ENCODE measurements around the gene SPNS2. TPM values are rescaled to one million over a fixed set of nuclear protein-coding genes. Genes with fewer than 3 reads are reported as not detected.

SPNS2 gene
- total RNA-seq, 1 donor from 2014 or later, result 12.2 TPM

DNA sequence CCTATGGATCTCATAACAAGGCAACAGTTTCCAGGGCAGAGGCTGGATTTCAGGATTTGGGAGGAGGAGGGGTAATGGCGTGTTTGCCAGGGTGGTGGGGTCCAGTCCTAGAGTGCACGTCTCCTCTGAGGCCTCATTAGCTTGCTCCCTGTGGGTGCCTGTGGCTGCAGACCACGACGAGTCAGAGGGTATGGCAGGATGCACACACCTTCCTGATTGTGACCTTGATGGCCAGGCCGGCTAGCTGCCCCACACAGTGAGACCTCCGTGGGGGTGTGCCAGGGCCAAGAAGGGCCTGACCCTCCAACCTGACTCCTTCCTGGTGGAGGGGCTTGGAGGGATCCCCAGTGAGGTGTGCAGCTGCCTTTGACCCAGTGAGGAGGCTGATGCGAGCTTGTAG is 81.6 kb downstream of the SPNS2 start:
- H3K27me3 Mint-ChIP-seq (ENCODE audit: low read depth), result no peaks in the 10 kb centered on the region
- H3K4me3 Mint-ChIP-seq, result no peak overlapping the region
- H3K36me3 Mint-ChIP-seq, result no peaks in the 10 kb centered on the region
- H3K9me3 Mint-ChIP-seq, result no peaks in the 10 kb centered on the region
- TF ChIP-seq, protein P1, sequence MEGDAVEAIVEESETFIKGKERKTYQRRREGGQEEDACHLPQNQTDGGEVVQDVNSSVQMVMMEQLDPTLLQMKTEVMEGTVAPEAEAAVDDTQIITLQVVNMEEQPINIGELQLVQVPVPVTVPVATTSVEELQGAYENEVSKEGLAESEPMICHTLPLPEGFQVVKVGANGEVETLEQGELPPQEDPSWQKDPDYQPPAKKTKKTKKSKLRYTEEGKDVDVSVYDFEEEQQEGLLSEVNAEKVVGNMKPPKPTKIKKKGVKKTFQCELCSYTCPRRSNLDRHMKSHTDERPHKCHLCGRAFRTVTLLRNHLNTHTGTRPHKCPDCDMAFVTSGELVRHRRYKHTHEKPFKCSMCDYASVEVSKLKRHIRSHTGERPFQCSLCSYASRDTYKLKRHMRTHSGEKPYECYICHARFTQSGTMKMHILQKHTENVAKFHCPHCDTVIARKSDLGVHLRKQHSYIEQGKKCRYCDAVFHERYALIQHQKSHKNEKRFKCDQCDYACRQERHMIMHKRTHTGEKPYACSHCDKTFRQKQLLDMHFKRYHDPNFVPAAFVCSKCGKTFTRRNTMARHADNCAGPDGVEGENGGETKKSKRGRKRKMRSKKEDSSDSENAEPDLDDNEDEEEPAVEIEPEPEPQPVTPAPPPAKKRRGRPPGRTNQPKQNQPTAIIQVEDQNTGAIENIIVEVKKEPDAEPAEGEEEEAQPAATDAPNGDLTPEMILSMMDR (IDR thresholded peaks at IDR 0.05; ENCODE audit: unreplicated experiment), result no peak
- peaks cover 69% of the 10 kb centered on the region for H3K4me1 Mint-ChIP-seq
- no peak for DNase-seq (ENCODE audit: low spot score in 2 of 2, unreplicated experiment in 2 of 2)
- H3K27ac Mint-ChIP-seq, result no peak overlapping the region

DNA sequence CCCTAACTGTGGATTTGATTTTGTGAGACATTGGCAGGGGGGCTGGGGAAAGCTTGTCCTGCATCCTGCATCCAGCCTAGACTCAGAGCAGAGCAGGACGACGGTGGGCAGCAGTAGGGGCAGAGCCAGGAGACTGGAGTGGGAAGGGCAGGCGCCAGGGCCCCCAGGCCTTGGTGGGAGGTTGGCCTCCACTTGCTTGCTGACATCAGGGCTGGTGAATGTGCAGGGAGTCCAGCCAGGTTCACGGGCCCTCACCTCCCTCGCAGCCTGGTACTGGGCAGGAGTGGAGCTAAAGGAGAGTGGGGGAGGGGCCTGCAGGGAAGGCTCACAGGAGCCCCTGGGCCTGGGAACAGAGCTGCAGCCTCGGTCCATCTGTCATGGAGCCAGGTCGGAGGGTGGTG is 83.4 kb downstream of the SPNS2 start:
- no peak for DNase-seq (ENCODE audit: low spot score in 2 of 2, unreplicated experiment in 2 of 2)
- peaks cover 72% of the 10 kb centered on the region for H3K4me1 Mint-ChIP-seq
- no peak overlapping the region for H3K27ac Mint-ChIP-seq
- no peaks in the 10 kb centered on the region for H3K9me3 Mint-ChIP-seq
- no peaks in the 10 kb centered on the region for H3K27me3 Mint-ChIP-seq (ENCODE audit: low read depth)
- H3K36me3 Mint-ChIP-seq, result no peaks in the 10 kb centered on the region
- no peak overlapping the region for H3K4me3 Mint-ChIP-seq
- TF ChIP-seq, protein P1 (IDR thresholded peaks at IDR 0.05; ENCODE audit: unreplicated experiment), result no peak

DNA sequence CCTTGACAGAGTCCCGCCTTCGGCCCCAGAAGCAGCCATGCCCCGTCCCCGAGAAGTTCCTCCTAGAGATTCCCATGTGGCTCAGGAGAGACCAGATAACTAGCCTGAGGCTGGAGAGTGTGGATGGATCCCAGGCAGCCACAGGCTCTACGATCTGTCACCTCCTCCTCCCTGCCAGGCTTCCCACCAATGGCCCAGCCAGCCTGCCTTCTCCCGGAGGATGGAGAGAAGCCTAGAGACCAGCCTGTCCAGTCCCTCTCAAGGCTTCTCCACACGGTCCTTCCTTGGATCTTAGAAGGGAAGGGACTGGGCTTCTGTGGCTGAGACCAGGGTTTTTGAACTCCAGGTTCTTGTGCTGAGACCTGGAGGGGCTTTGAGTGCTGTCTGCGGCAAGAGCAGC is 84.0 kb downstream of the SPNS2 start:
- Mint-ChIP-seq H3K27me3 (ENCODE audit: low read depth) (no peaks in the 10 kb centered on the region), H3K27ac (peak overlapping the region; percentile 32), H3K9me3 (no peaks in the 10 kb centered on the region), H3K36me3 (no peaks in the 10 kb centered on the region), H3K4me1 (peaks cover 72% of the 10 kb centered on the region), H3K4me3 (peak overlapping the region; percentile 90)
- DNase-seq (ENCODE audit: low spot score in 2 of 2, unreplicated experiment in 2 of 2), result no peak
- TF ChIP-seq, protein P1 (IDR thresholded peaks at IDR 0.05; ENCODE audit: unreplicated experiment), result no peak

DNA sequence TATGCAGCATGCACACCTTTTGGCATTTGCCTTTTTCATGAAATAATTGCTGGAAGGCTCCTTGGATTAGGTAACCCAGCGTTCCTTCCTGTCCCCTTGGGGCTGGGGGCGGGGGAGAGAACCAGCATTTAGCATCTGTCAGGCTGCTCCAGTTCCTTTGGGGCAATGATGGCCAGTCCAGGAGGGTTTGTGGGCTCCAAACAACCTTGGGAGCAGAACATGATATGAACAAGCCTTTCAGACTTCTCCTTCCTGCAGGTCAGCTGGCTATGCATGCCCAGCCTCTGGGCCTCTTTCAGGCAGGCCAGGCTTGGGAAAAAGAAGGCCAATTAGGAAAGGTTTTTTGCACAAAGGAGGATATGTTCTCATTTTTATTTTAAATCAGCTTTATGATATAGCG is 84.5 kb downstream of the SPNS2 start:
- H3K27me3 Mint-ChIP-seq (ENCODE audit: low read depth), result no peaks in the 10 kb centered on the region

DNA sequence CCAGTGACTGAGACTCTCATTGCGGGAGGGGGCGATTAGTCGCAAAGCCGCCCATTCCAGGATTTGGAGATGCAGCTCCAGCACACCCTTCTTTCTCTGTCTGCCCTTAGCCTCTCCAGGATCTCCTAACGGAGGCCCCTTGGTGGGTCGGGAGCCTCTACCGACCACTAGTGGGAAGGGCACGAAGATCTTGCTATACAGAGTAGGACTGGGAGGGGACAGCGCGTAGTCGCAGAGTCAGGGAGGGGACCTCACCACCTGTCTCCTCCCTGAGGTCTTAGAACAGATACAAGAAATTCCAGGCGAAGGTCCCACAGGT is 85.1 kb downstream of the SPNS2 start:
- Mint-ChIP-seq H3K9me3 (no peaks in the 10 kb centered on the region), H3K4me1 (peaks cover 79% of the 10 kb centered on the region), H3K27ac (peak overlapping the region; percentile 98), H3K27me3 (ENCODE audit: low read depth) (no peaks in the 10 kb centered on the region), H3K4me3 (peak overlapping the region; percentile 90), H3K36me3 (no peaks in the 10 kb centered on the region)
- no peak for DNase-seq (ENCODE audit: low spot score in 2 of 2, unreplicated experiment in 2 of 2)
- TF ChIP-seq, protein P1 (IDR thresholded peaks at IDR 0.05; ENCODE audit: unreplicated experiment), result peak; percentile 50

More for the DNA sequence above, 84.5 kb downstream of the SPNS2 start:
- TF ChIP-seq, protein P1 (IDR thresholded peaks at IDR 0.05; ENCODE audit: unreplicated experiment), result no peak
- H3K27ac Mint-ChIP-seq, result peak overlapping the region; percentile 56
- H3K4me3 Mint-ChIP-seq, result peak overlapping the region; percentile 90
- no peak for DNase-seq (ENCODE audit: low spot score in 2 of 2, unreplicated experiment in 2 of 2)
- H3K9me3 Mint-ChIP-seq, result no peaks in the 10 kb centered on the region
- no peaks in the 10 kb centered on the region for H3K36me3 Mint-ChIP-seq
- H3K4me1 Mint-ChIP-seq, result peaks cover 74% of the 10 kb centered on the region
